ENCODE results near the gene ZNF423.

Gene ZNF423

GRCh38 chr16:49901711-49902110 lies 45.8 kb upstream of the ZNF423 start:
- Histone ChIP-seq H3K4me2 (ENCODE audit: low read length) (no peak overlapping the region), H3F3A (ENCODE audit: control insufficient read depth, insufficient read depth) (no peaks in the 10 kb centered on the region), H3K36me3 (ENCODE audit: control insufficient read depth, low read length) (no peaks in the 10 kb centered on the region), H4K20me1 (ENCODE audit: control insufficient read depth, insufficient read depth, low read depth, low read length) (no peaks in the 10 kb centered on the region), H3K9me3 (ENCODE audit: control insufficient read depth, insufficient read depth, low read length) (no peaks in the 10 kb centered on the region), H3K4me1 (ENCODE audit: control insufficient read depth, low read length) (no peaks in the 10 kb centered on the region), H3K27me3 (ENCODE audit: control insufficient read depth, low read length) (no peaks in the 10 kb centered on the region), H3K79me2 (ENCODE audit: control insufficient read depth, low read length) (no peaks in the 10 kb centered on the region), H3K9me2 (replicated peaks; ENCODE audit: control insufficient read depth, low read length) (no peaks in the 10 kb centered on the region), H3K27ac (ENCODE audit: low read depth, low read length) (no peak overlapping the region), H3K4me3 (ENCODE audit: low read length) (no peak overlapping the region)
- TF ChIP-seq EZH2phosphoT487 (IDR thresholded peaks at IDR 0.05; ENCODE audit: borderline replicate concordance, low read length) (no peak), CTCF (IDR thresholded peaks at IDR 0.05; ENCODE audit: low read depth, low read length, poor library complexity, severe bottlenecking) (no peak)

GRCh38 chr16:49900875-49901274 lies 45.0 kb upstream of the ZNF423 start:
- no peaks in the 10 kb centered on the region for H4K20me1 ChIP-seq (ENCODE audit: control insufficient read depth, insufficient read depth, low read depth, low read length)
- TF ChIP-seq CTCF (IDR thresholded peaks at IDR 0.05; ENCODE audit: low read depth, low read length, poor library complexity, severe bottlenecking) (no peak), EZH2phosphoT487 (IDR thresholded peaks at IDR 0.05; ENCODE audit: borderline replicate concordance, low read length) (no peak)
- H3K27me3 ChIP-seq (ENCODE audit: control insufficient read depth, low read length), result no peaks in the 10 kb centered on the region
- no peak overlapping the region for H3K4me2 ChIP-seq (ENCODE audit: low read length)
- H3K79me2 ChIP-seq (ENCODE audit: control insufficient read depth, low read length), result no peaks in the 10 kb centered on the region
- H3K4me3 ChIP-seq (ENCODE audit: low read length), result no peak overlapping the region
- no peaks in the 10 kb centered on the region for H3K4me1 ChIP-seq (ENCODE audit: control insufficient read depth, low read length)
- H3K27ac ChIP-seq (ENCODE audit: low read depth, low read length), result no peak overlapping the region
- no peaks in the 10 kb centered on the region for H3K36me3 ChIP-seq (ENCODE audit: control insufficient read depth, low read length)
- no peaks in the 10 kb centered on the region for H3K9me3 ChIP-seq (ENCODE audit: control insufficient read depth, insufficient read depth, low read length)
- H3F3A ChIP-seq (ENCODE audit: control insufficient read depth, insufficient read depth), result no peaks in the 10 kb centered on the region
- H3K9me2 ChIP-seq (replicated peaks; ENCODE audit: control insufficient read depth, low read length), result no peaks in the 10 kb centered on the region

- Histone ChIP-seq H3K4me1 (ENCODE audit: control insufficient read depth, low read length) (no peaks in the 10 kb centered on the region), H3K4me2 (ENCODE audit: low read length) (no peak overlapping the region), H3K4me3 (ENCODE audit: low read length) (no peak overlapping the region), H3K27ac (ENCODE audit: low read depth, low read length) (no peak overlapping the region), H4K20me1 (ENCODE audit: control insufficient read depth, insufficient read depth, low read depth, low read length) (no peaks in the 10 kb centered on the region), H3K79me2 (ENCODE audit: control insufficient read depth, low read length) (no peaks in the 10 kb centered on the region), H3K36me3 (ENCODE audit: control insufficient read depth, low read length) (no peaks in the 10 kb centered on the region), H3F3A (ENCODE audit: control insufficient read depth, insufficient read depth) (no peaks in the 10 kb centered on the region), H3K9me2 (replicated peaks; ENCODE audit: control insufficient read depth, low read length) (no peaks in the 10 kb centered on the region), H3K27me3 (ENCODE audit: control insufficient read depth, low read length) (no peaks in the 10 kb centered on the region), H3K9me3 (ENCODE audit: control insufficient read depth, insufficient read depth, low read length) (no peaks in the 10 kb centered on the region)
- no peak for TF ChIP-seq CTCF (IDR thresholded peaks at IDR 0.05; ENCODE audit: low read depth, low read length, poor library complexity, severe bottlenecking)
- no peak for TF ChIP-seq EZH2phosphoT487 (IDR thresholded peaks at IDR 0.05; ENCODE audit: borderline replicate concordance, low read length)
Observed at GRCh38 chr16:49899991-49900695, 44.2 kb upstream of the ZNF423 start.

Measured in DOHH2 (cell line).